Upper lobe of left lung (tissue), 6 donors: ENCODE measurements around the gene SMAD3. TPM values are rescaled to one million over a fixed set of nuclear protein-coding genes. Genes with fewer than 3 reads are reported as not detected.

Experiments used
- ATAC-seq, 2 donors: fragments of 200-7000 bp; cut with Tn5 transposase; one replicate each; pipeline ENCODE4 v1.9.1; 2022; ENCODE audit warnings: mild to moderate bottlenecking in 2 of 2, moderate library complexity in 2 of 2; ENCODE audit not compliant: low FRiP score in 2 of 2
- DNase-seq, 2 donors: peaks; one replicate each; pipeline ENCODE4 v3.0.0-alpha.2; 2019 to 2020
- H3K27ac ChIP-seq, 4 donors: fragments of 200-600 bp; sonication (generic); one replicate each; pipeline ENCODE4 v1.5.1; 2016 to 2019
- H3K27me3 ChIP-seq, 4 donors: fragments of 200-600 bp; sonication (generic); one replicate each; pipeline ENCODE4 v1.5.1; 2017 to 2019
- H3K36me3 ChIP-seq, 4 donors: fragments of 200-600 bp; sonication (generic); one replicate each; pipeline ENCODE4 v1.5.1; 2016 to 2019
- H3K4me1 ChIP-seq, 4 donors: fragments of 200-600 bp; sonication (generic); one replicate each; pipeline ENCODE4 v1.5.1; 2018 to 2019
- H3K4me3 ChIP-seq, 4 donors: fragments of 200-600 bp; sonication (generic); one replicate each; pipeline ENCODE4 v1.5.1; 2017 to 2019; ENCODE audit warnings: mild to moderate bottlenecking in 2 of 4, moderate library complexity in 1 of 4
- H3K9me3 ChIP-seq, 4 donors: fragments of 200-600 bp; sonication (generic); one replicate each; pipeline ENCODE4 v1.5.1; 2018 to 2019
- EP300 ChIP-seq, 4 donors: sonication (generic); formaldehyde crosslinking; IDR thresholded peaks; one replicate each; pipeline ENCODE4 v1.5.1; 2017; ENCODE audit warnings: antibody characterized with exemption in 4 of 4, control low read depth in 2 of 4
- POLR2A ChIP-seq, 4 donors: fragments of 450-650 bp; IDR thresholded peaks; one replicate each; pipeline ENCODE4 v1.5.1; 2016 to 2017; ENCODE audit warnings: antibody characterized with exemption in 4 of 4, mild to moderate bottlenecking in 2 of 4
- POLR2AphosphoS5 ChIP-seq, 2 donors: sonication (generic); formaldehyde crosslinking; IDR thresholded peaks; one replicate each; pipeline ENCODE4 v1.5.1; 2017; ENCODE audit warnings: antibody characterized with exemption in 2 of 2
- WGBS, 2 donors: methylation state at CpG; one replicate each; pipeline ENCODE4 v1.1.5; 2017 to 2018; 5-methylcytosine and 5-hydroxymethylcytosine counted together
- total RNA-seq, 6 donors: library from RNA; depleted of rRNA in 4 of 6; stranded (reverse); fragments of >200 nt in 4 of 6; gene quantifications; one replicate each; pipeline versions ENCODE4 v1.1.0 to v1.2.1, GENCODE V29; 2016 to 2021
- TF ChIP-seq, protein P1 (sequence below), 6 experiments: fragments of 450-650 bp in 4 of 6; fragments of 200-600 bp in 2 of 6; sonication (generic) in 2 of 6; IDR thresholded peaks; one replicate each; pipeline ENCODE4 v1.5.1; 2016 to 2019; ENCODE audit warnings: antibody characterized with exemption in 6 of 6
- donor health status: DM: no; HTN: no; CAD: no; lungs with moderate emphysema.
- donor health status: DM: no; HTN: yes; CAD: no; lungs with severe emphysema.

The SMAD3 gene
- total RNA-seq, 6 donors from 2014 or later = 31.7 to 44.5 (median 36.3) TPM

- Histone ChIP-seq H3K27ac (no peak overlapping the region), H3K9me3 (no peaks in the 10 kb centered on the region), H3K4me1 (peaks cover 11 to 32% (median 19%) of the 10 kb centered on the region in 4 donors), H3K27me3 (no peaks in the 10 kb centered on the region), H3K36me3 (no peaks in the 10 kb centered on the region), H3K4me3 (no peak overlapping the region)
- TF ChIP-seq, protein P1, sequence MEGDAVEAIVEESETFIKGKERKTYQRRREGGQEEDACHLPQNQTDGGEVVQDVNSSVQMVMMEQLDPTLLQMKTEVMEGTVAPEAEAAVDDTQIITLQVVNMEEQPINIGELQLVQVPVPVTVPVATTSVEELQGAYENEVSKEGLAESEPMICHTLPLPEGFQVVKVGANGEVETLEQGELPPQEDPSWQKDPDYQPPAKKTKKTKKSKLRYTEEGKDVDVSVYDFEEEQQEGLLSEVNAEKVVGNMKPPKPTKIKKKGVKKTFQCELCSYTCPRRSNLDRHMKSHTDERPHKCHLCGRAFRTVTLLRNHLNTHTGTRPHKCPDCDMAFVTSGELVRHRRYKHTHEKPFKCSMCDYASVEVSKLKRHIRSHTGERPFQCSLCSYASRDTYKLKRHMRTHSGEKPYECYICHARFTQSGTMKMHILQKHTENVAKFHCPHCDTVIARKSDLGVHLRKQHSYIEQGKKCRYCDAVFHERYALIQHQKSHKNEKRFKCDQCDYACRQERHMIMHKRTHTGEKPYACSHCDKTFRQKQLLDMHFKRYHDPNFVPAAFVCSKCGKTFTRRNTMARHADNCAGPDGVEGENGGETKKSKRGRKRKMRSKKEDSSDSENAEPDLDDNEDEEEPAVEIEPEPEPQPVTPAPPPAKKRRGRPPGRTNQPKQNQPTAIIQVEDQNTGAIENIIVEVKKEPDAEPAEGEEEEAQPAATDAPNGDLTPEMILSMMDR (IDR thresholded peaks at IDR 0.05) = no peak
- no peak for TF ChIP-seq POLR2AphosphoS5 (IDR thresholded peaks at IDR 0.05)
- TF ChIP-seq EP300 (IDR thresholded peaks at IDR 0.05) = no peak
- no peak for TF ChIP-seq POLR2A (IDR thresholded peaks at IDR 0.05)
- no peak for DNase-seq
- no peak for ATAC-seq
- WGBS, 2 donors = 76 to 85% methylated on average over 3 of the region's 3 CpGs
Observed at GRCh38 chr15:67062369-67062985, 2.9 kb upstream of the SMAD3 start.

- H3K36me3 ChIP-seq = no peaks in the 10 kb centered on the region
- H3K9me3 ChIP-seq = no peaks in the 10 kb centered on the region
- H3K4me1 ChIP-seq = peaks cover 25 to 46% (median 34%) of the 10 kb centered on the region in 4 donors
- TF ChIP-seq POLR2A (IDR thresholded peaks at IDR 0.05) (peak in 1 of 4 donors; percentile 19), EP300 (IDR thresholded peaks at IDR 0.05) (no peak), POLR2AphosphoS5 (IDR thresholded peaks at IDR 0.05) (peak in 1 of 2 donors; percentile 36)
- TF ChIP-seq, protein P1 (IDR thresholded peaks at IDR 0.05) = no peak
- H3K4me3 ChIP-seq = peak overlapping the region in 3 of 4 donors; percentile 11 to 80 (median 79)
- DNase-seq (peak; percentile 34 to 72), ATAC-seq (no peak)
- H3K27ac ChIP-seq = peak overlapping the region; percentile 85 to 91 (median 88)
- 36 to 59% methylated on average over 33 of the region's 33 CpGs for WGBS, 2 donors
- no peaks in the 10 kb centered on the region for H3K27me3 ChIP-seq
Observed at GRCh38 chr15:67063689-67064606, 1.5 kb upstream of the SMAD3 start.

- H3K9me3 ChIP-seq = no peaks in the 10 kb centered on the region
- WGBS, 2 donors = 7 to 14% methylated on average over 21 to 34 of the region's 75 CpGs
- peak overlapping the region; percentile 85 to 91 (median 88) for H3K27ac ChIP-seq
- H3K4me1 ChIP-seq = peaks cover 28 to 56% (median 42%) of the 10 kb centered on the region in 4 donors
- ATAC-seq = peak in 1 of 2 donors; percentile 75
- no peaks in the 10 kb centered on the region for H3K27me3 ChIP-seq
- no peak for TF ChIP-seq POLR2AphosphoS5 (IDR thresholded peaks at IDR 0.05)
- TF ChIP-seq, protein P1 (IDR thresholded peaks at IDR 0.05) = no peak
- no peak for TF ChIP-seq EP300 (IDR thresholded peaks at IDR 0.05)
- TF ChIP-seq POLR2A (IDR thresholded peaks at IDR 0.05) = peak in 1 of 4 donors; percentile 31
- no peaks in the 10 kb centered on the region for H3K36me3 ChIP-seq
- peak; percentile 61 to 93 for DNase-seq
- H3K4me3 ChIP-seq = peak overlapping the region; percentile 30 to 80 (median 80)
Observed at GRCh38 chr15:67064607-67065530, 533 bp upstream of the SMAD3 start.

DNA sequence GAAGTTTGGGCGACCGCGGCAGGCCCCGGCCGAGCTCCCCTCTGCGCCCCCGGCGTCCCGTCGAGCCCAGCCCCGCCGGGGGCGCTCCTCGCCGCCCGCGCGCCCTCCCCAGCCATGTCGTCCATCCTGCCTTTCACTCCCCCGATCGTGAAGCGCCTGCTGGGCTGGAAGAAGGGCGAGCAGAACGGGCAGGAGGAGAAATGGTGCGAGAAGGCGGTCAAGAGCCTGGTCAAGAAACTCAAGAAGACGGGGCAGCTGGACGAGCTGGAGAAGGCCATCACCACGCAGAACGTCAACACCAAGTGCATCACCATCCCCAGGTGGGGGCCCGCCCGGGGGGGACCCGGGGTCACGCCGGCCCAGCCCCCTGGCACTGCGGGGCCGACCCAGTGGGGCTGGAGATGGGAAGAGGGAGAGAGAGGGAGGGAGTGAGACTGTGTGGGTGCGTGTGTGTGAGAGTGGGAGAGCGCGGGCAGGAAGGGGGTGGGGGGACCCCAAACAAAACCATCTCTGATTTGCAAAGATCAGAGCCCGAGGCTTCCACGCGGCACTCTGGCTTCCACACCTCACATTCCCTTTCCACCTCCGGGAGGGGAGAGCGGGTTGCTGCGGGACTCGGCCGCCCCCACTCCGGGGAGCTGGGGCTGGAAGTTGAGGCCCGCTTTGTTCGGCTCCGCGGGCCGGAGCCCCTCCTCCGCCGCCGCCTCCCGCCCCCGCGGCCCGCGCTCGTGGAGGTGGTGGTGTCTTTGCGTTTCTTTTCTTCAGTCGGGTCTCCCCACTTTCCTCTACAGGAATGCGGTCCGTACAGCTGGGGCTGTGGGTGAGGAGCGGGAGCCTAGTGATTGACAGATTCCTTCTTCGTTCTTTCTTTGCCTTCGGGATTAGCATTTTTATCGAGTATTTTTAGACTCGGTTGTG, 898 bp downstream of the SMAD3 start:
- no peaks in the 10 kb centered on the region for H3K27me3 ChIP-seq
- H3K4me1 ChIP-seq = peaks cover 34 to 68% (median 45%) of the 10 kb centered on the region in 4 donors
- TF ChIP-seq, protein P1 (IDR thresholded peaks at IDR 0.05) = no peak
- no peaks in the 10 kb centered on the region for H3K9me3 ChIP-seq
- no peak for ATAC-seq
- H3K36me3 ChIP-seq = no peaks in the 10 kb centered on the region
- DNase-seq = peak in 1 of 2 donors; percentile 89
- H3K27ac ChIP-seq = peak overlapping the region; percentile 85 to 91 (median 88)
- peak overlapping the region; percentile 56 to 80 (median 80) for H3K4me3 ChIP-seq
- WGBS, 2 donors = 1% methylated on average over 45 to 72 of the region's 72 CpGs
